Measurements from ENCODE around the gene ITLN1. TPM values are rescaled to one million over a fixed set of nuclear protein-coding genes. Genes with fewer than 3 reads are reported as not detected.
"Not testable (repeated sequence)": the region's sequence is repeated elsewhere in the genome, so short reads cannot be mapped to it uniquely, and the experiment has no call there.

Gene ITLN1
- not detected in 2 replicates for total RNA-seq
- long read RNA-seq, result 0 reads

- TF ChIP-seq, protein P1, sequence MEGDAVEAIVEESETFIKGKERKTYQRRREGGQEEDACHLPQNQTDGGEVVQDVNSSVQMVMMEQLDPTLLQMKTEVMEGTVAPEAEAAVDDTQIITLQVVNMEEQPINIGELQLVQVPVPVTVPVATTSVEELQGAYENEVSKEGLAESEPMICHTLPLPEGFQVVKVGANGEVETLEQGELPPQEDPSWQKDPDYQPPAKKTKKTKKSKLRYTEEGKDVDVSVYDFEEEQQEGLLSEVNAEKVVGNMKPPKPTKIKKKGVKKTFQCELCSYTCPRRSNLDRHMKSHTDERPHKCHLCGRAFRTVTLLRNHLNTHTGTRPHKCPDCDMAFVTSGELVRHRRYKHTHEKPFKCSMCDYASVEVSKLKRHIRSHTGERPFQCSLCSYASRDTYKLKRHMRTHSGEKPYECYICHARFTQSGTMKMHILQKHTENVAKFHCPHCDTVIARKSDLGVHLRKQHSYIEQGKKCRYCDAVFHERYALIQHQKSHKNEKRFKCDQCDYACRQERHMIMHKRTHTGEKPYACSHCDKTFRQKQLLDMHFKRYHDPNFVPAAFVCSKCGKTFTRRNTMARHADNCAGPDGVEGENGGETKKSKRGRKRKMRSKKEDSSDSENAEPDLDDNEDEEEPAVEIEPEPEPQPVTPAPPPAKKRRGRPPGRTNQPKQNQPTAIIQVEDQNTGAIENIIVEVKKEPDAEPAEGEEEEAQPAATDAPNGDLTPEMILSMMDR (IDR thresholded peaks at IDR 0.05), result no peak
- Mint-ChIP-seq H3K4me1 (ENCODE audit: unreplicated experiment) (no peaks in the 10 kb centered on the region), H3K4me3 (ENCODE audit: unreplicated experiment) (no peak within 1 kb of the TSS)
Observed at GRCh38 chr1:160885042-160885441, at the start of gene ITLN1. Gene ITLN1 (minus strand): TSS chr1:160885180. CDS start chr1:160884877, 303 bp downstream.

DNA sequence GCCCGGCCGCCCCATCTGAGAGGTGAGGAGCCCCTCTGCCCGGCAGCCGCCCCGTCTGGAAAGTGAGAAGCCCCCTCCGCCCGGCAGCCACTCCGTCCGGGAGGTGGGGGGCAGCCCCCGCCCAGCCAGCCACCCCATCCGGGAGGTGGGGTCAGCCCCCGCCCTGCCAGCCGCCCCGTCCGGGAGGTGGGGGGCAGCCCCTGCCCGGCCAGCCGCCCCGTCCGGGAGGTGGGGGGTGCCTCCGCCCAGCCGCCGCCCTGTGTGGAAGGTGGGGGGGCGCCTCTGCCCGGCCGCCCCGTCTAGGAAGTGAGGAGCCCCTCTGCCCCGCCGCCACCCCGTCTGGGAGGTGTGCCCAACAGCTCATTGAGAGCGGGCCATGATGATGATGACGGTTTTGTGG is 48.3 kb upstream of the ITLN1 start:
- H3K4me3 Mint-ChIP-seq (ENCODE audit: unreplicated experiment); H3K36me3 Mint-ChIP-seq (ENCODE audit: unreplicated experiment); H3K27me3 Mint-ChIP-seq (ENCODE audit: unreplicated experiment); H3K27ac Mint-ChIP-seq (ENCODE audit: unreplicated experiment); H3K9me3 Mint-ChIP-seq (ENCODE audit: unreplicated experiment); DNase-seq (ENCODE audit: extremely low spot score, unreplicated experiment); H3K4me1 Mint-ChIP-seq (ENCODE audit: unreplicated experiment): not testable (repeated sequence)

More at GRCh38 chr1:160885042-160885441, at the start of gene ITLN1:
- H3K36me3 Mint-ChIP-seq (ENCODE audit: unreplicated experiment), result no peaks in the 10 kb centered on the region
- no peaks in the 10 kb centered on the region for H3K9me3 Mint-ChIP-seq (ENCODE audit: unreplicated experiment)
- no peak for DNase-seq (ENCODE audit: extremely low spot score, unreplicated experiment)
- H3K27ac Mint-ChIP-seq (ENCODE audit: unreplicated experiment), result no peak within 1 kb of the TSS
- no peaks in the 10 kb centered on the region for H3K27me3 Mint-ChIP-seq (ENCODE audit: unreplicated experiment)

DNA sequence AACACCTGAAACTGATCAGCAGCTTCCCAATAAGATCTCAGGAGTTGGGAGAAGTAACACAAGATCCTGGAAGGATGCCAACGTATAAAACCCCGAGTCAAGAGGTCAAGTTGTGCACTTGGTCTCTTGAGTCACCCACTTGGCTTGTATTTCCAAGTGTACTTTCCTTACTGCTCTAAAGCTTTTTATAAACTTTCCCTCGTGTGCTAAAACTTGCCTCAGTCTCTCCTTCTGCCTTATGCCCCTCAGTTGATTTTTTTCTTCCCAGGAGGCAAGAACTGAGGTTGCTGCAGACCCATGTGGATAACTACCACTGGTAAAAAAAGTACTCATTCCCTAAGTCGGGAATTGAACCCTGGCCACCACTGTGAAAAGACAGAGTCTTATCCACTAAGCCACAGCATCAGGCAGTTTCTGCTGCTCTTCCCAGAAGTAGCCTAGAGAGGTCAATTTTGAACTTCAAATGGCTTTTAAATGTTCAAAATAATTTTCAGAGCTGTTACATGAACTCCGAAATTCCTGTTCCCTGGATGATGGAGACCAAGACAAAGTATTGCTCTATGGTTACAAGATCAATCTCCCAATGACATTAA is 40.8 kb upstream of the ITLN1 start:
- TF ChIP-seq, protein P1 (IDR thresholded peaks at IDR 0.05), result no peak
- no peak for DNase-seq (ENCODE audit: extremely low spot score, unreplicated experiment)
- Mint-ChIP-seq H3K4me1 (ENCODE audit: unreplicated experiment) (no peaks in the 10 kb centered on the region), H3K27ac (ENCODE audit: unreplicated experiment) (no peak overlapping the region), H3K4me3 (ENCODE audit: unreplicated experiment) (no peak overlapping the region), H3K27me3 (ENCODE audit: unreplicated experiment) (no peaks in the 10 kb centered on the region), H3K36me3 (ENCODE audit: unreplicated experiment) (no peaks in the 10 kb centered on the region), H3K9me3 (ENCODE audit: unreplicated experiment) (peaks cover 6% of the 10 kb centered on the region)

- no peaks in the 10 kb centered on the region for H3K36me3 Mint-ChIP-seq (ENCODE audit: unreplicated experiment)
- TF ChIP-seq, protein P1 (IDR thresholded peaks at IDR 0.05), result no peak
Observed at GRCh38 chr1:160924791-160925651, 40.0 kb upstream of the ITLN1 start.

DNA sequence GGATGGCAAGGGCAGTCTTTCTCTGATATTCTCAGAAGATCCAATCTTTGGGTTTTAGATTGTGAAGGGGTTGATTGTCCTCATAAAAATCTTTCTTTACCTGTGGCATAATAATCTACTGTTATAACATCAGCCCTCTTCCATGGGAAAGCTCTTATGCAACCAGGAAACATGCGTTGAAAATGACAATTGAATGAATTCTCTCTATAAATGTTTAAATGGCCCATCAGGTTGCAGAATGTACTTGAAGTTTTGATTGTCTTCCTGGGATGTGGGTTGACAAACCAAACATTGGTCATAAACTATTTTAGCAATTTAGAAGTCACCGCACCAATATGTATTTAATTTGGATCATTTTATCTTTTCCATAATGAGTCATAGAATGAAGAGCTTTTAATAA is 31.7 kb upstream of the ITLN1 start:
- Mint-ChIP-seq H3K27me3 (ENCODE audit: unreplicated experiment) (peaks cover 2% of the 10 kb centered on the region), H3K27ac (ENCODE audit: unreplicated experiment) (no peak overlapping the region), H3K4me3 (ENCODE audit: unreplicated experiment) (no peak overlapping the region), H3K36me3 (ENCODE audit: unreplicated experiment) (no peaks in the 10 kb centered on the region), H3K9me3 (ENCODE audit: unreplicated experiment) (no peaks in the 10 kb centered on the region), H3K4me1 (ENCODE audit: unreplicated experiment) (no peaks in the 10 kb centered on the region)
- TF ChIP-seq, protein P1 (IDR thresholded peaks at IDR 0.05), result no peak
- no peak for DNase-seq (ENCODE audit: extremely low spot score, unreplicated experiment)

More at GRCh38 chr1:160924791-160925651, 40.0 kb upstream of the ITLN1 start:
- peaks cover 6% of the 10 kb centered on the region for H3K9me3 Mint-ChIP-seq (ENCODE audit: unreplicated experiment)
- H3K27ac Mint-ChIP-seq (ENCODE audit: unreplicated experiment), result no peak overlapping the region
- no peaks in the 10 kb centered on the region for H3K4me1 Mint-ChIP-seq (ENCODE audit: unreplicated experiment)
- no peak for DNase-seq (ENCODE audit: extremely low spot score, unreplicated experiment)
- no peak overlapping the region for H3K4me3 Mint-ChIP-seq (ENCODE audit: unreplicated experiment)
- no peaks in the 10 kb centered on the region for H3K27me3 Mint-ChIP-seq (ENCODE audit: unreplicated experiment)

- not testable (repeated sequence) for H3K36me3 Mint-ChIP-seq (ENCODE audit: unreplicated experiment); H3K9me3 Mint-ChIP-seq (ENCODE audit: unreplicated experiment); H3K4me1 Mint-ChIP-seq (ENCODE audit: unreplicated experiment); H3K27me3 Mint-ChIP-seq (ENCODE audit: unreplicated experiment); H3K4me3 Mint-ChIP-seq (ENCODE audit: unreplicated experiment); H3K27ac Mint-ChIP-seq (ENCODE audit: unreplicated experiment); DNase-seq (ENCODE audit: extremely low spot score, unreplicated experiment)
Observed at GRCh38 chr1:160913229-160913628, 28.2 kb upstream of the ITLN1 start.
